IMR-90 (cell line): ENCODE data around the gene TBXT. TPM values are rescaled to one million over a fixed set of nuclear protein-coding genes. Genes with fewer than 3 reads are reported as not detected.

ENCODE experiments used
- ATAC-seq: fragments of 200-7000 bp; cut with Tn5 transposase; 2 replicates; pipeline ENCODE4 v1.9.1; 2020; ENCODE audit warnings: low read depth, mild to moderate bottlenecking, moderate library complexity
- BruUV-seq: library from RNA; stranded (reverse); fragments of 400-500 nt; replicated peaks from 2 replicates; lab custom pipeline; 2021; lab: Mats Ljungman, UMichigan
- CTCF ChIA-PET: fragments of 300-600 bp; formaldehyde crosslinking; extraction: SDS; loops from one replicate; lab custom pipeline; 2021; ENCODE audit warnings: antibody characterized with exemption; lab: Yijun Ruan, JAX
- POLR2A ChIA-PET: fragments of 300-600 bp; sonication (Branson Sonifier 250); formaldehyde crosslinking; loops from one replicate; lab custom pipeline; 2022; ENCODE audit warnings: antibody characterized with exemption; ENCODE audit not compliant: unreplicated experiment; lab: Charles Lee
- DNase-seq: peaks from one replicate; pipeline ENCODE4 v3.0.0; 2013
- H2AFZ ChIP-seq: replicated peaks from 2 replicates; pipeline ENCODE3; 2013; ENCODE audit warnings: low read length, mild to moderate bottlenecking; ENCODE audit not compliant: poor library complexity
- H2AK5ac ChIP-seq: 2 replicates; pipeline ENCODE4 v1.6.1; 2013; ENCODE audit warnings: low read depth, low read length, inconsistent platforms
- H2AK9ac ChIP-seq: replicated peaks from 2 replicates; pipeline ENCODE3; 2013; ENCODE audit warnings: mild to moderate bottlenecking, low read depth, low read length, moderate library complexity; ENCODE audit not compliant: poor library complexity
- H2BK120ac ChIP-seq: 2 replicates; pipeline ENCODE4 v1.6.1; 2013; ENCODE audit warnings: low read depth, low read length, inconsistent platforms
- H2BK15ac ChIP-seq: 3 replicates; pipeline ENCODE4 v1.6.1; 2013; ENCODE audit warnings: low read depth, low read length, inconsistent platforms
- H2BK20ac ChIP-seq: 2 replicates; pipeline ENCODE4 v1.6.1; 2013; ENCODE audit warnings: low read depth, mild to moderate bottlenecking, inconsistent platforms, low read length, moderate library complexity
- H2BK5ac ChIP-seq: 2 replicates; pipeline ENCODE4 v1.6.1; 2013; ENCODE audit warnings: mild to moderate bottlenecking, low read depth, low read length, inconsistent platforms; ENCODE audit not compliant: poor library complexity, severe bottlenecking
- H3K14ac ChIP-seq: replicated peaks from 2 replicates; pipeline ENCODE4 v1.6.1; 2013; ENCODE audit warnings: low read depth, low read length, inconsistent platforms
- H3K18ac ChIP-seq: 2 replicates; pipeline ENCODE4 v1.6.1; 2013; ENCODE audit warnings: low read depth, low read length, control low read depth
- H3K23ac ChIP-seq: 2 replicates; pipeline ENCODE4 v1.6.1; 2013; ENCODE audit warnings: low read depth, low read length, inconsistent platforms
- H3K27ac ChIP-seq: 2 replicates; pipeline ENCODE4 v1.5.1; 2013; ENCODE audit warnings: mild to moderate bottlenecking, control low read depth, low read length; ENCODE audit not compliant: insufficient read depth
- H3K27me3 ChIP-seq: 2 replicates; pipeline ENCODE4 v1.6.1; 2013; ENCODE audit warnings: low read length; ENCODE audit not compliant: control insufficient read depth, insufficient read depth
- H3K36me3 ChIP-seq: 2 replicates; pipeline ENCODE4 v1.6.1; 2013; ENCODE audit warnings: low read length, mixed read lengths; ENCODE audit not compliant: control insufficient read depth, insufficient read depth
- H3K4ac ChIP-seq: 2 replicates; pipeline ENCODE4 v1.6.1; 2013; ENCODE audit warnings: low read depth, low read length, inconsistent platforms
- H3K4me1 ChIP-seq: 2 replicates; pipeline ENCODE4 v1.6.1; 2013; ENCODE audit warnings: low read length, mixed read lengths; ENCODE audit not compliant: control insufficient read depth, insufficient read depth
- H3K4me2 ChIP-seq: 2 replicates; pipeline ENCODE4 v1.6.1; 2013; ENCODE audit warnings: low read depth, mild to moderate bottlenecking, control low read depth, low read length, moderate library complexity
- H3K4me3 ChIP-seq: 2 replicates; pipeline ENCODE4 v1.5.1; 2013; ENCODE audit warnings: low read depth, mild to moderate bottlenecking, control low read depth, low read length, moderate library complexity; ENCODE audit not compliant: insufficient read depth
- H3K56ac ChIP-seq: 2 replicates; pipeline ENCODE4 v1.6.1; 2013; ENCODE audit warnings: low read length, inconsistent platforms; ENCODE audit not compliant: insufficient read depth; ENCODE audit errors: extremely low read depth
- H3K79me1 ChIP-seq, 2 experiments: 2 replicates each; pipeline ENCODE4 v1.6.1; 2013; ENCODE audit warnings: low read length in 2 of 2, inconsistent platforms in 1 of 2, low read depth in 1 of 2
- H3K9ac ChIP-seq: 2 replicates; pipeline ENCODE4 v1.6.1; 2013; ENCODE audit warnings: low read depth, low read length, control low read depth
- H3K9me1 ChIP-seq: 2 replicates; pipeline ENCODE4 v1.6.1; 2013; ENCODE audit warnings: low read length, inconsistent platforms; ENCODE audit not compliant: insufficient read depth
- H3K9me3 ChIP-seq: 2 replicates; pipeline ENCODE4 v1.6.1; 2013; ENCODE audit warnings: low read length; ENCODE audit not compliant: control insufficient read depth, insufficient read depth
- H4K20me1 ChIP-seq: 2 replicates; pipeline ENCODE4 v1.6.1; 2013; ENCODE audit warnings: low read length, inconsistent platforms; ENCODE audit not compliant: insufficient read depth
- H4K5ac ChIP-seq: 2 replicates; pipeline ENCODE4 v1.6.1; 2013; ENCODE audit warnings: mild to moderate bottlenecking, low read depth, low read length, control low read depth
- H4K8ac ChIP-seq, 2 experiments: 2 replicates each; pipeline ENCODE4 v1.6.1; 2013; ENCODE audit warnings: low read depth in 2 of 2, low read length in 2 of 2, control low read depth in 1 of 2, inconsistent platforms in 1 of 2
- H4K91ac ChIP-seq: 2 replicates; pipeline ENCODE4 v1.6.1; 2013; ENCODE audit warnings: low read depth, low read length, inconsistent platforms; ENCODE audit not compliant: insufficient read depth
- CHD1 ChIP-seq: IDR thresholded peaks from 2 replicates; pipeline ENCODE4 v1.6.1; 2012; ENCODE audit warnings: low read depth, low read length, improper control_type of control experiment
- FOS ChIP-seq: fragments of 150-350 bp; IDR thresholded peaks from 2 replicates; pipeline ENCODE4 v1.6.1; 2016; ENCODE audit warnings: low read depth, low read length
- MAFK ChIP-seq: IDR thresholded peaks from 2 replicates; pipeline ENCODE4 v1.6.1; 2012; ENCODE audit warnings: low read depth, low read length, improper control_type of control experiment
- MAZ ChIP-seq: IDR thresholded peaks from 2 replicates; pipeline ENCODE4 v1.6.1; 2012; ENCODE audit warnings: low read depth, mild to moderate bottlenecking, low read length, improper control_type of control experiment, moderate library complexity, borderline replicate concordance
- POLR2A ChIP-seq: IDR thresholded peaks from 2 replicates; pipeline ENCODE4 v1.6.1; 2012; ENCODE audit warnings: mild to moderate bottlenecking, low read depth, low read length
- RFX5 ChIP-seq: IDR thresholded peaks from 2 replicates; pipeline ENCODE4 v1.8.0; 2012; ENCODE audit warnings: low read depth, mild to moderate bottlenecking, low read length, moderate library complexity
- WGBS, 2 experiments: methylation state at CpG; one replicate each; pipeline versions ENCODE4 v1.1.5 to v1.1.7; 2013; ENCODE audit warnings: missing lambda C conversion rate in 2 of 2; ENCODE audit not compliant: insufficient read length in 1 of 2; ENCODE audit errors: extremely low coverage in 2 of 2; 5-methylcytosine and 5-hydroxymethylcytosine counted together
- dilution Hi-C: fragments of 300-500 bp; cut with HindIII; formaldehyde crosslinking; loops from one replicate; pipeline ENCODE4 v1.14.3; 2018; ENCODE audit warnings: low sequenced_read_pairs; ENCODE audit not compliant: unreplicated experiment
- in situ Hi-C: fragments of 300-500 bp; cut with MboI; formaldehyde crosslinking; loops from 3 replicates; pipeline ENCODE4 v1.14.3; 2019; ENCODE audit warnings: low sequenced_read_pairs, inconsistent platforms, mixed read lengths
- intact Hi-C: fragments of 100-400 bp; cut with micrococcal nuclease; formaldehyde crosslinking; loops from 2 replicates; pipeline ENCODE4 v1.10.0; 2022
- polyA plus RNA-seq, 3 experiments: library from polyadenylated mRNA; depleted of rRNA; stranded (reverse); fragments of >200 nt; gene quantifications; 2 replicates each; pipeline ENCODE4 v1.2.3, GENCODE V29; 2012; ENCODE audit warnings: low replicate concordance in 1 of 3
- total RNA-seq: library from RNA; depleted of rRNA; stranded (reverse); fragments of >200 nt; gene quantifications from 2 replicates; pipeline ENCODE4 v1.2.3, GENCODE V29; 2012
- TF ChIP-seq, protein P1 (sequence below): conservative IDR thresholded peaks from 2 replicates; pipeline ENCODE4 v1.5.1; 2012; ENCODE audit warnings: mild to moderate bottlenecking, low read depth, low read length, improper control_type of control experiment

Gene TBXT
- total and polyA plus RNA-seq, 2 of the 4 experiments (the other 2 are of a cell fraction), result not detected

DNA sequence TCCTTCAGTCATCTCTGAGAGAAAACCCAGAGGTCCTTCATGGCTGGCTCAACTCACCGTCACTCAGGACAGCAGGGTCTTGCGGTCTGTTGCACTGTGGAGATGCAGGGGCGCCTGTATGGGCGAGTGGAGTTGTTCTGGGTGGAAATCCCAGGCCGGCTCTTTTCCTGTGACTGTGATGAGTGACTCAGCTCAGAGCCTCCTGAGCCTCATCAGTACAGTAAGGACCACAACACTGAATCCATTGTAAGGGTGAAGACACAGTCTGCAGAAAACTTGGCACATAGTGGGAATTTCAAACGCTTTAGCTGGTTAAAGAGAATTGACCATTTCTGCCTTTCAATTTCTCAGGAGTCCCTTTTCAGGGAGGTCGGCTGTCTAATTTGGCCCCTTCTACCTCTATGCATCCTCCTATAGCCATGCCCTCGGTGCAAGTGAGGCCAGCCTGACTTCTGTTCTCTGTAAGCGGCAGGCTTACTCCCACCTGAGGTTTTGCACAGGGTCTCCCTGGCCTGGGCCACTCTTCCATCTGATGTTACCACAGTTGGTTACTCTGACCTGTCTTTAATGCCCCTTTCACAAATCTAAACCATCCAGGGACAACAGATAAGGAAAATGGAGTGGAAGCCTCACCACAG, 35.5 kb upstream of the TBXT start:
- intact Hi-C loops, result no loop called here
- no peak overlapping the region for H4K5ac ChIP-seq
- H3K9me3 ChIP-seq, result no peaks in the 10 kb centered on the region
- H3K4me1 ChIP-seq, result no peaks in the 10 kb centered on the region
- H3K23ac ChIP-seq, result no peak overlapping the region
- in situ Hi-C loops, result no loop called here
- no peaks in the 10 kb centered on the region for H3K79me1 ChIP-seq
- H2AK5ac ChIP-seq, result no peak overlapping the region
- no peak for ATAC-seq
- DNase-seq, result peak; percentile 9
- H3K36me3 ChIP-seq, result no peaks in the 10 kb centered on the region
- no peak overlapping the region for H3K27ac ChIP-seq
- no peak overlapping the region for H3K56ac ChIP-seq
- dilution Hi-C loops, result no loop called here
- POLR2A ChIA-PET, result no interaction called here
- H3K27me3 ChIP-seq, result no peaks in the 10 kb centered on the region; the same call in 1 of the 2 replicates
- no peak overlapping the region for H3K14ac ChIP-seq
- H2BK20ac ChIP-seq, result no peak overlapping the region
- TF ChIP-seq FOS, result no peak
- no peak for TF ChIP-seq POLR2A
- no peak for TF ChIP-seq CHD1
- no peak for TF ChIP-seq RFX5
- TF ChIP-seq MAZ, result no peak
- TF ChIP-seq, protein P1, sequence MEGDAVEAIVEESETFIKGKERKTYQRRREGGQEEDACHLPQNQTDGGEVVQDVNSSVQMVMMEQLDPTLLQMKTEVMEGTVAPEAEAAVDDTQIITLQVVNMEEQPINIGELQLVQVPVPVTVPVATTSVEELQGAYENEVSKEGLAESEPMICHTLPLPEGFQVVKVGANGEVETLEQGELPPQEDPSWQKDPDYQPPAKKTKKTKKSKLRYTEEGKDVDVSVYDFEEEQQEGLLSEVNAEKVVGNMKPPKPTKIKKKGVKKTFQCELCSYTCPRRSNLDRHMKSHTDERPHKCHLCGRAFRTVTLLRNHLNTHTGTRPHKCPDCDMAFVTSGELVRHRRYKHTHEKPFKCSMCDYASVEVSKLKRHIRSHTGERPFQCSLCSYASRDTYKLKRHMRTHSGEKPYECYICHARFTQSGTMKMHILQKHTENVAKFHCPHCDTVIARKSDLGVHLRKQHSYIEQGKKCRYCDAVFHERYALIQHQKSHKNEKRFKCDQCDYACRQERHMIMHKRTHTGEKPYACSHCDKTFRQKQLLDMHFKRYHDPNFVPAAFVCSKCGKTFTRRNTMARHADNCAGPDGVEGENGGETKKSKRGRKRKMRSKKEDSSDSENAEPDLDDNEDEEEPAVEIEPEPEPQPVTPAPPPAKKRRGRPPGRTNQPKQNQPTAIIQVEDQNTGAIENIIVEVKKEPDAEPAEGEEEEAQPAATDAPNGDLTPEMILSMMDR, result no peak
- no peak for TF ChIP-seq MAFK
- H4K8ac ChIP-seq, result no peak overlapping the region
- no peak overlapping the region for H3K4ac ChIP-seq
- H3K4me3 ChIP-seq, result no peak overlapping the region
- H2BK5ac ChIP-seq, result no peak overlapping the region
- H3K18ac ChIP-seq, result no peak overlapping the region
- H4K20me1 ChIP-seq, result no peaks in the 10 kb centered on the region
- no peak overlapping the region for H2AK9ac ChIP-seq
- no TSS peak for BruUV-seq
- CTCF ChIA-PET, result no interaction called here
- no peak overlapping the region for H2BK15ac ChIP-seq
- no peak overlapping the region for H3K4me2 ChIP-seq
- no peak overlapping the region for H4K91ac ChIP-seq
- no peak overlapping the region for H2AFZ ChIP-seq
- whole genome bisulfite sequencing, 2 experiments, result 63% methylated on average over 5 of the region's 9 CpGs; no CpG with 5 or more reads in 1 of the 2 experiments
- no peaks in the 10 kb centered on the region for H3K9me1 ChIP-seq
- no peak overlapping the region for H2BK120ac ChIP-seq
- H3K9ac ChIP-seq, result no peak overlapping the region
